GM10266 (cell line): ENCODE data around the gene SEC24D.
A peak's percentile ranks its signal among the peaks of the same experiment; 100 is the strongest.

ENCODE experiments used
- DNase-seq: peaks from one replicate; pipeline ENCODE4 v3.0.0; 2012; ENCODE audit errors: extremely low spot score
- CTCF ChIP-seq: IDR thresholded peaks from 2 replicates; pipeline ENCODE4 v1.5.1; 2012; ENCODE audit warnings: mild to moderate bottlenecking, low read depth; ENCODE audit not compliant: control insufficient read depth, insufficient read depth; ENCODE audit errors: missing control alignments

Gene SEC24D

DNA sequence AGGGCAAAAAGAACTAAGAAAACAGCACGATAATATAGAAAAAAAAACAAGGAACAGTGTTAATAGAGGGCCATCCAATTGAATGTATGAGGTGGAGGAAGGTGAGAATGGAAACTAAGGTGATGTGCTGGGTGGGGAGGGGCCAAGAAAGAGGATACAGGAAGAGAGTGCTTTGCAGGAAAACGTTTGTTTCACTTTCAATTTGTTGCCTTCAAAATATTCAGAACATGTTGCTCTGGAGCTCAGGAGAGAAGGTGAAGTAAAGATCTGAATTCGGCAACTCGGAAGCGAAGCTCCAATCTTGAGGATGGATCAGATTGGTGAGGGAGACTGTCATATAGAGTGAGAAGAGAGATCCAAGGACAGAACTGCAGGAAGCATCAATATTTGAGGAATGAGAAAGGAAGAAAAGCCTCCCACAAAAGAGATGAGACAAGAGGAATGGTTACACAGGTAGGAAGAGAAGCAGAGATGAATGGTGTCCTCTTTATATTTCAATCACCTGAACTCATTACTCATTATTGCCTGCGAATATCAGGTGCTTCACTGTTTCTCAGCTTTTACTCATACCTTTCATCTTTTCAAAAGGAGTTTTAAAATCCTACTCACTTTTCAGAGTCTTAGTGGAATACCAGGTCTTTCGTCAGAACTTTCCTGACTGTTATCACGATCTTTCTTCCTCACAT is 14.7 kb upstream of the SEC24D start:
- peak; percentile 37 for DNase-seq
- no peak for TF ChIP-seq CTCF

- no peak for TF ChIP-seq CTCF
- no peak for DNase-seq
Observed at GRCh38 chr4:118849867-118850487, 14.1 kb upstream of the SEC24D start.

- no peak for TF ChIP-seq CTCF
- DNase-seq = no peak
Observed at GRCh38 chr4:118848901-118849300, 13.0 kb upstream of the SEC24D start.

- TF ChIP-seq CTCF = no peak
- DNase-seq = no peak
Observed at GRCh38 chr4:118848242-118848641, 12.3 kb upstream of the SEC24D start.

- no peak for DNase-seq
- no peak for TF ChIP-seq CTCF
Observed at GRCh38 chr4:118846979-118847378, 11.1 kb upstream of the SEC24D start.

- no peak for TF ChIP-seq CTCF
- DNase-seq = no peak
Observed at GRCh38 chr4:118845552-118846050, 9.7 kb upstream of the SEC24D start.

DNA sequence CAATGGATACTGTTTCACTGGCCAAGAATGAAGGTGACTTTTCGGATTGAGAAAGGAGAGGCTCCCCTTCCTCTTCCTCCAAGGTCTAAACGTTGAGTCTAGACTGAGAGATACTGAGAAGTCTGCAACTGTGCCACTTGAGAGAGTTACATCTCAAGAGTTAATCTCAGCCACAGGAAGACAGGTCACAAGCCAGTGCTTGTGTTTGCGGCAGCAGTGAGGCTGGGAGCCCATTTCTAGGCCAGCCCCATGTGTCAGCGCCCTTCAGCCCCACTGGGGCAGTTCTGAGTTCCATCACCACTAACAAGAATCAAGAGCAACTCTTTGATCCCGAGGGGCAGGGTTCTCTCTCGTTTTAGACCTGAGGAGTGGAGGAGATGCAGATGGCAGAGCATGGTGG is 7.3 kb upstream of the SEC24D start:
- TF ChIP-seq CTCF = no peak
- no peak for DNase-seq
